H1 (cell line): ENCODE measurements around the gene HCST.
A peak's percentile ranks its signal among the peaks of the same experiment; 100 is the strongest.

Source experiments
- CEBPB ChIP-seq: IDR thresholded peaks from 2 replicates; pipeline ENCODE4 v1.6.1; 2012; ENCODE audit warnings: low read depth, low read length
- CTCF ChIP-seq, 3 experiments: IDR thresholded peaks; 1 replicate in 2 of 3; 2 replicates in 1 of 3; pipeline versions ENCODE4 v1.5.1 to v1.6.1; 2011; ENCODE audit warnings: low read length in 3 of 3, mild to moderate bottlenecking in 3 of 3, inconsistent platforms in 2 of 3, low read depth in 1 of 3, moderate library complexity in 1 of 3; ENCODE audit not compliant: insufficient read depth in 1 of 3; ENCODE audit errors: control extremely low read depth in 1 of 3
- EZH2 ChIP-seq: fragments of 200-600 bp; sonication (generic); IDR thresholded peaks from 2 replicates; pipeline ENCODE4 v1.7.1; 2012; ENCODE audit warnings: low read depth, mild to moderate bottlenecking, moderate library complexity, low read length, inconsistent platforms; ENCODE audit not compliant: severe bottlenecking
- FOSL1 ChIP-seq: IDR thresholded peaks from 2 replicates; pipeline ENCODE4 v1.6.1; 2011; ENCODE audit warnings: mild to moderate bottlenecking, low read depth, low read length, moderate library complexity; ENCODE audit not compliant: insufficient read depth
- GTF2F1 ChIP-seq: IDR thresholded peaks from 2 replicates; pipeline ENCODE4 v1.6.1; 2012; ENCODE audit warnings: low read depth, low read length, improper control_type of control experiment, borderline replicate concordance
- POU5F1 ChIP-seq: IDR thresholded peaks from 2 replicates; pipeline ENCODE4 v1.6.1; 2011; ENCODE audit warnings: low read depth, mild to moderate bottlenecking, low read length, moderate library complexity
- SRF ChIP-seq: IDR thresholded peaks from 2 replicates; pipeline ENCODE4 v1.6.1; 2011; ENCODE audit warnings: mild to moderate bottlenecking, low read depth, low read length, moderate library complexity
- TAF1 ChIP-seq: IDR thresholded peaks from 2 replicates; pipeline ENCODE4 v1.6.1; 2011; ENCODE audit warnings: mild to moderate bottlenecking, low read depth, low read length
- ZNF274 ChIP-seq: IDR thresholded peaks from 2 replicates; pipeline ENCODE4 v1.7.0; 2012; ENCODE audit warnings: low read length, borderline replicate concordance; ENCODE audit errors: extremely low read depth

DNA sequence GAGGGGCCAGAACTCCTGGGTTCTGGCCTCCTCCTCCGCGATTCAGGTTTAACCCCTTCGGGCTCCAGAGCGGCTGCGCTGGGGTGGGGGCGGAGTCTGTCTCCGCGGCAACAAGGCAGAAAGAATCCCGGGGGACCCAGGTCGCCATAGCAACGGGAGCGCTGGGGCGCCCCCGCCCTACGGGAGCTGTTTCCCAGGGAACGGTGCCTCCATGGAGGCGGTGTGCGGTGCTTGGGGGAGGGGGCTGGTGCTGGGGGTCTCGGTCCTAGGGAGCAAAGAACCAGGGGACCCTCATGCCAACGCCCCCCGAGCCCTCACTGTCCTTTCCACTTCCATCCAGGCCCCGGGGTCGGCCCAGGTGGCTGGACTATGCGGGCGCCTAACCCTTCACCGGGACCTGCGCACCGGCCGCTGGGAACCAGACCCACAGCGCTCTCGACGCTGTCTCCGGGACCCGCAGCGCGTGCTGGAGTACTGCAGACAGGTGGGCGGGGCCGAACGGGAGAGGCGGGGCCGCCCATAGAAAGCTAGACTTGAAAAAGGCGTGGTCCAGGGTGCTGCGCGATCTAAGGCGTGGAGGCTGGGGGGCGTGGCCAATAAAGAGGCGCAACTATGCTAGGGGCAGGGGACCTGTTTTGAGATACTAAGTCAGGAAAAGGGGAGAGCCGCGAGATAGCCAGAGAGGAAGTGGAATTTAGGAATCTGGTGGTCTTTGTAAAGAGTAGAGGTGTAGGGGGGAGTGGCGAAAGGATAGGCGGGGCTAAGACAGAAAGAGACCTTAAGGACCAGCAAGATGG is 32.8 kb upstream of the HCST start:
- no peak for TF ChIP-seq SRF
- TF ChIP-seq TAF1 = 0 out of 2 replicates have a peak, but pooled peaks have one; percentile 13
- TF ChIP-seq GTF2F1 = no peak
- TF ChIP-seq FOSL1 = no peak
- TF ChIP-seq CTCF (IDR thresholded peaks at IDR 0.05; ENCODE audit: control extremely low read depth in 1 of 3, insufficient read depth in 1 of 3, low read depth in 1 of 3, low read length in 3 of 3) = 0 out of 4 replicates have a peak, but pooled peaks of 1 of the 3 experiments have one; percentile 4
- no peak for TF ChIP-seq POU5F1
- TF ChIP-seq EZH2 = no peak
- TF ChIP-seq CEBPB = 0 out of 2 replicates have a peak, but pooled peaks have one; percentile 0
- no peak for TF ChIP-seq ZNF274
